T-helper 1 cell treated with Interleukin-12 subunit alpha and Interleukin-12 subunit beta and Interleukin-4 antibody, amounts not matched to agents 30 μg/mL and 1 μg/mL, for 36 hours (primary cell): Measurements from ENCODE around the gene CEP41.
A peak's percentile ranks its signal among the peaks of the same experiment; 100 is the strongest.
"Not testable (repeated sequence)": the region's sequence is repeated elsewhere in the genome, so short reads cannot be mapped to it uniquely, and the experiment has no call there.

Experiments
- H3K27ac Mint-ChIP-seq: one replicate; pipeline ENCODE4 v1.8.0; 2021; ENCODE audit warnings: mild to moderate bottlenecking, mixed read lengths
- H3K27me3 Mint-ChIP-seq: one replicate; pipeline ENCODE4 v1.8.0; 2021; ENCODE audit warnings: low read depth, mixed read lengths
- H3K36me3 Mint-ChIP-seq: one replicate; pipeline ENCODE4 v1.8.0; 2021; ENCODE audit warnings: low read depth, mixed read lengths
- H3K4me1 Mint-ChIP-seq: one replicate; pipeline ENCODE4 v1.8.0; 2021; ENCODE audit warnings: low read depth, mixed read lengths
- H3K4me3 Mint-ChIP-seq: one replicate; pipeline ENCODE4 v1.8.0; 2021; ENCODE audit warnings: mild to moderate bottlenecking, moderate library complexity, mixed read lengths
- H3K9me3 Mint-ChIP-seq: one replicate; pipeline ENCODE4 v1.8.0; 2021; ENCODE audit warnings: mixed read lengths

Gene CEP41

GRCh38 chr7:130381468-130382312 is 59.1 kb downstream of the CEP41 start:
- Mint-ChIP-seq H3K4me3 (no peak overlapping the region), H3K9me3 (peaks cover 4% of the 10 kb centered on the region), H3K27me3 (no peaks in the 10 kb centered on the region), H3K27ac (no peak overlapping the region), H3K36me3 (no peaks in the 10 kb centered on the region), H3K4me1 (no peaks in the 10 kb centered on the region)

GRCh38 chr7:130380861-130381455 is 59.9 kb downstream of the CEP41 start:
- Mint-ChIP-seq H3K4me3 (no peak overlapping the region), H3K9me3 (peaks cover 11% of the 10 kb centered on the region), H3K36me3 (no peaks in the 10 kb centered on the region), H3K27me3 (no peaks in the 10 kb centered on the region), H3K27ac (no peak overlapping the region), H3K4me1 (no peaks in the 10 kb centered on the region)

- H3K9me3 Mint-ChIP-seq, result peaks cover 11% of the 10 kb centered on the region
- no peak within 1 kb of the TSS for H3K27ac Mint-ChIP-seq
- H3K27me3 Mint-ChIP-seq, result no peaks in the 10 kb centered on the region
- no peaks in the 10 kb centered on the region for H3K4me1 Mint-ChIP-seq
- no peak within 1 kb of the TSS for H3K4me3 Mint-ChIP-seq
- no peaks in the 10 kb centered on the region for H3K36me3 Mint-ChIP-seq
Measured at GRCh38 chr7:130379921-130380860, 60.6 kb downstream of the CEP41 start, which contains the start of gene CPA1. Gene CPA1 (plus strand): TSS chr7:130380494. CDS start chr7:130380521, 27 bp downstream.

GRCh38 chr7:130379532-130379920 is 61.3 kb downstream of the CEP41 start:
- H3K9me3 Mint-ChIP-seq, result peaks cover 11% of the 10 kb centered on the region
- H3K36me3 Mint-ChIP-seq, result no peaks in the 10 kb centered on the region
- no peak overlapping the region for H3K4me3 Mint-ChIP-seq
- no peaks in the 10 kb centered on the region for H3K4me1 Mint-ChIP-seq
- no peaks in the 10 kb centered on the region for H3K27me3 Mint-ChIP-seq
- H3K27ac Mint-ChIP-seq, result no peak overlapping the region

- no peak overlapping the region for H3K27ac Mint-ChIP-seq
- no peak overlapping the region for H3K4me3 Mint-ChIP-seq
- H3K4me1 Mint-ChIP-seq, result no peaks in the 10 kb centered on the region
- H3K9me3 Mint-ChIP-seq, result peaks cover 11% of the 10 kb centered on the region
- H3K27me3 Mint-ChIP-seq, result no peaks in the 10 kb centered on the region
- H3K36me3 Mint-ChIP-seq, result no peaks in the 10 kb centered on the region
Measured at GRCh38 chr7:130379019-130379418, 61.8 kb downstream of the CEP41 start.

GRCh38 chr7:130377178-130377577 is 63.6 kb downstream of the CEP41 start:
- H3K4me3 Mint-ChIP-seq, result no peak overlapping the region
- no peaks in the 10 kb centered on the region for H3K4me1 Mint-ChIP-seq
- H3K27me3 Mint-ChIP-seq, result no peaks in the 10 kb centered on the region
- H3K9me3 Mint-ChIP-seq, result peaks cover 11% of the 10 kb centered on the region
- H3K36me3 Mint-ChIP-seq, result no peaks in the 10 kb centered on the region
- H3K27ac Mint-ChIP-seq, result no peak overlapping the region

GRCh38 chr7:130376461-130376860 is 64.4 kb downstream of the CEP41 start:
- peaks cover 11% of the 10 kb centered on the region for H3K9me3 Mint-ChIP-seq
- not testable (repeated sequence) for H3K27me3 Mint-ChIP-seq, H3K4me1 Mint-ChIP-seq, H3K27ac Mint-ChIP-seq, H3K4me3 Mint-ChIP-seq, H3K36me3 Mint-ChIP-seq

GRCh38 chr7:130374507-130374906 is 66.3 kb downstream of the CEP41 start:
- Mint-ChIP-seq H3K9me3 (peaks cover 11% of the 10 kb centered on the region), H3K27me3 (no peaks in the 10 kb centered on the region), H3K36me3 (no peaks in the 10 kb centered on the region), H3K27ac (no peak overlapping the region), H3K4me3 (no peak overlapping the region), H3K4me1 (peaks cover under 1% of the 10 kb centered on the region)

GRCh38 chr7:130372402-130373165 is 68.2 kb downstream of the CEP41 start:
- H3K4me1 Mint-ChIP-seq, result peaks cover 7% of the 10 kb centered on the region
- no peaks in the 10 kb centered on the region for H3K27me3 Mint-ChIP-seq
- H3K36me3 Mint-ChIP-seq, result no peaks in the 10 kb centered on the region
- H3K9me3 Mint-ChIP-seq, result peaks cover 11% of the 10 kb centered on the region
- H3K4me3 Mint-ChIP-seq, result no peak overlapping the region
- no peak overlapping the region for H3K27ac Mint-ChIP-seq

GRCh38 chr7:130371046-130371445 is 69.8 kb downstream of the CEP41 start:
- Mint-ChIP-seq H3K36me3 (no peaks in the 10 kb centered on the region), H3K4me1 (peaks cover 16% of the 10 kb centered on the region), H3K4me3 (no peak overlapping the region), H3K9me3 (peaks cover under 1% of the 10 kb centered on the region), H3K27ac (no peak overlapping the region), H3K27me3 (no peaks in the 10 kb centered on the region)

GRCh38 chr7:130369831-130370550 is 70.8 kb downstream of the CEP41 start:
- no peaks in the 10 kb centered on the region for H3K36me3 Mint-ChIP-seq
- peaks cover 17% of the 10 kb centered on the region for H3K4me1 Mint-ChIP-seq
- no peak overlapping the region for H3K27ac Mint-ChIP-seq
- H3K4me3 Mint-ChIP-seq, result no peak overlapping the region
- no peaks in the 10 kb centered on the region for H3K27me3 Mint-ChIP-seq
- H3K9me3 Mint-ChIP-seq, result no peaks in the 10 kb centered on the region

- peak overlapping the region; percentile 58 for H3K27ac Mint-ChIP-seq
- H3K4me3 Mint-ChIP-seq, result no peak overlapping the region
- H3K27me3 Mint-ChIP-seq, result no peaks in the 10 kb centered on the region
- H3K36me3 Mint-ChIP-seq, result no peaks in the 10 kb centered on the region
- H3K4me1 Mint-ChIP-seq, result peaks cover 17% of the 10 kb centered on the region
- no peaks in the 10 kb centered on the region for H3K9me3 Mint-ChIP-seq
Measured at GRCh38 chr7:130369110-130369711, 71.6 kb downstream of the CEP41 start.
